Osteoblast (primary cell): ENCODE measurements around the gene NKAIN4. TPM values are rescaled to one million over a fixed set of nuclear protein-coding genes. Genes with fewer than 3 reads are reported as not detected.

Experiments used
- DNase-seq: peaks from one replicate; pipeline ENCODE4 v3.0.0; 2011; ENCODE audit warnings: low spot score, mixed read lengths; ENCODE audit not compliant: insufficient read length; ENCODE audit errors: missing footprints
- H2AFZ ChIP-seq: 2 replicates; pipeline ENCODE4 v1.6.0; 2011; ENCODE audit warnings: mild to moderate bottlenecking, low read length
- H3K27ac ChIP-seq: 2 replicates; pipeline ENCODE4 v1.5.1; 2011; ENCODE audit warnings: mild to moderate bottlenecking, low read depth, low read length, moderate library complexity
- H3K27me3 ChIP-seq: 2 replicates; pipeline ENCODE4 v1.6.0; 2012; ENCODE audit warnings: mild to moderate bottlenecking, control low read depth, inconsistent platforms, low read length, moderate library complexity; ENCODE audit not compliant: insufficient read depth
- H3K36me3 ChIP-seq: 2 replicates; pipeline ENCODE4 v1.5.1; 2011; ENCODE audit warnings: mild to moderate bottlenecking, low read length, control low read depth, moderate library complexity; ENCODE audit not compliant: insufficient read depth
- H3K4me1 ChIP-seq: 2 replicates; pipeline ENCODE4 v1.5.1; 2011; ENCODE audit warnings: mild to moderate bottlenecking, low read length, control low read depth, moderate library complexity; ENCODE audit not compliant: insufficient read depth
- H3K4me2 ChIP-seq: 2 replicates; pipeline ENCODE4 v1.6.0; 2011; ENCODE audit warnings: mild to moderate bottlenecking, low read length; ENCODE audit not compliant: insufficient read depth
- H3K4me3 ChIP-seq: fragments of 200-600 bp; sonication (generic); 3 replicates; pipeline ENCODE4 v1.5.1; 2012; ENCODE audit warnings: mild to moderate bottlenecking, low read length, inconsistent platforms; ENCODE audit not compliant: insufficient read depth
- H3K79me2 ChIP-seq: 2 replicates; pipeline ENCODE4 v1.6.0; 2012; ENCODE audit warnings: mild to moderate bottlenecking, low read length, control low read depth, inconsistent platforms; ENCODE audit not compliant: insufficient read depth
- H3K9me3 ChIP-seq: 2 replicates; pipeline ENCODE4 v1.5.1; 2011; ENCODE audit warnings: low read depth, low read length, control low read depth
- H4K20me1 ChIP-seq: 2 replicates; pipeline ENCODE4 v1.6.0; 2012; ENCODE audit warnings: mild to moderate bottlenecking, low read length, control low read depth; ENCODE audit not compliant: insufficient read depth
- total RNA-seq: library from RNA; depleted of rRNA; stranded (reverse); fragments of >200 nt; gene quantifications from 2 replicates; pipeline ENCODE4 v1.2.3, GENCODE V29; 2012
- TF ChIP-seq, protein P1 (sequence below): IDR thresholded peaks from 2 replicates; pipeline ENCODE4 v1.5.1; 2011; ENCODE audit warnings: mild to moderate bottlenecking, low read depth, low read length, moderate library complexity; ENCODE audit errors: extremely low read depth

The NKAIN4 gene
- total RNA-seq, 1 donor: not detected

GRCh38 chr20:63274381-63275228 lies 20.3 kb upstream of the NKAIN4 start:
- TF ChIP-seq, protein P1, sequence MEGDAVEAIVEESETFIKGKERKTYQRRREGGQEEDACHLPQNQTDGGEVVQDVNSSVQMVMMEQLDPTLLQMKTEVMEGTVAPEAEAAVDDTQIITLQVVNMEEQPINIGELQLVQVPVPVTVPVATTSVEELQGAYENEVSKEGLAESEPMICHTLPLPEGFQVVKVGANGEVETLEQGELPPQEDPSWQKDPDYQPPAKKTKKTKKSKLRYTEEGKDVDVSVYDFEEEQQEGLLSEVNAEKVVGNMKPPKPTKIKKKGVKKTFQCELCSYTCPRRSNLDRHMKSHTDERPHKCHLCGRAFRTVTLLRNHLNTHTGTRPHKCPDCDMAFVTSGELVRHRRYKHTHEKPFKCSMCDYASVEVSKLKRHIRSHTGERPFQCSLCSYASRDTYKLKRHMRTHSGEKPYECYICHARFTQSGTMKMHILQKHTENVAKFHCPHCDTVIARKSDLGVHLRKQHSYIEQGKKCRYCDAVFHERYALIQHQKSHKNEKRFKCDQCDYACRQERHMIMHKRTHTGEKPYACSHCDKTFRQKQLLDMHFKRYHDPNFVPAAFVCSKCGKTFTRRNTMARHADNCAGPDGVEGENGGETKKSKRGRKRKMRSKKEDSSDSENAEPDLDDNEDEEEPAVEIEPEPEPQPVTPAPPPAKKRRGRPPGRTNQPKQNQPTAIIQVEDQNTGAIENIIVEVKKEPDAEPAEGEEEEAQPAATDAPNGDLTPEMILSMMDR: no peak
- Histone ChIP-seq H3K79me2 (peaks cover 76% of the 10 kb centered on the region), H3K27me3 (peaks cover 2% of the 10 kb centered on the region), H3K27ac (peak overlapping the region; percentile 72), H3K4me1 (peaks cover 14% of the 10 kb centered on the region), H3K9me3 (no peaks in the 10 kb centered on the region), H3K4me3 (peak overlapping the region; percentile 45), H3K36me3 (peaks cover 43% of the 10 kb centered on the region), H3K4me2 (peak overlapping the region; percentile 97), H4K20me1 (peaks cover 61% of the 10 kb centered on the region), H2AFZ (no peak overlapping the region)
- no peak for DNase-seq

GRCh38 chr20:63273635-63274380 lies 19.5 kb upstream of the NKAIN4 start:
- no peak overlapping the region for H2AFZ ChIP-seq
- peaks cover 16% of the 10 kb centered on the region for H3K4me1 ChIP-seq
- H3K27ac ChIP-seq: peak overlapping the region; percentile 72
- peak overlapping the region; percentile 96 for H3K4me3 ChIP-seq
- DNase-seq: peak; percentile 99
- TF ChIP-seq, protein P1: no peak
- peaks cover 71% of the 10 kb centered on the region for H3K79me2 ChIP-seq
- H3K4me2 ChIP-seq: peak overlapping the region; percentile 97
- peaks cover 7% of the 10 kb centered on the region for H3K27me3 ChIP-seq
- no peaks in the 10 kb centered on the region for H3K9me3 ChIP-seq
- H4K20me1 ChIP-seq: peaks cover 61% of the 10 kb centered on the region
- H3K36me3 ChIP-seq: peaks cover 35% of the 10 kb centered on the region

DNA sequence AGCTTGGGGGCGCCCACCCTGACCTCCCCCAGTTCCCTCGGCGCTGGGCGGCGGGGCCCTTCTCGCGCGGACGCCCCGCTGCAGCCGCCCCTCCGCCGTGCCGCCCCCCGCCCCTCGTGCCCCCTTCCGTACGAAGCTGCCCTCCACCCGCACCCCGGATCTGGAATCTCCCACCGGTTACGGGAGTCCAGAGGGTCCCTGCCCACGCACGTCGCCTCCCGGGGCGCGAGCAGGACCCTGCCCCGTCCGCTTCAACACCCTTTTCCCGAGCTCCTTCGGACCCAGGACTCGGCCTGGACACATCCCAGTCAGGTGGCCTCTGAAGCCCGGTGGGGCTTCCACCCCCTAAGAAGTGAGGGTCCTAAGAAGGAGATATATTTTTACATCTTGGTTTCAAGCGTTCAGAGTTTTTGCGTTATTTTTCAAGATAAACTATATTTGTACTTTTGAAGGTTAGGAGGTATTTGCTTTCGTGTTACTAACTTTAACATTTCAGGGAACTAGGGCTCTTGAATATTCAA lies 18.9 kb upstream of the NKAIN4 start:
- H3K27me3 ChIP-seq: peaks cover 10% of the 10 kb centered on the region
- H3K4me3 ChIP-seq: peak overlapping the region; percentile 96
- H2AFZ ChIP-seq: no peak overlapping the region
- peak overlapping the region; percentile 69 for H3K27ac ChIP-seq
- H3K4me2 ChIP-seq: peak overlapping the region; percentile 97
- H3K4me1 ChIP-seq: peaks cover 18% of the 10 kb centered on the region
- no peaks in the 10 kb centered on the region for H3K9me3 ChIP-seq
- H4K20me1 ChIP-seq: peaks cover 54% of the 10 kb centered on the region
- H3K36me3 ChIP-seq: peaks cover 28% of the 10 kb centered on the region
- DNase-seq: no peak
- peaks cover 64% of the 10 kb centered on the region for H3K79me2 ChIP-seq
- TF ChIP-seq, protein P1: no peak
